GM18907 (cell line): ENCODE results near the gene PRF1.
"Not testable (repeated sequence)": the region's sequence is repeated elsewhere in the genome, so short reads cannot be mapped to it uniquely, and the experiment has no call there.

ENCODE experiments used
- ATAC-seq: cut with Tn5 transposase; IDR thresholded peaks from one replicate; pipeline ENCODE4 v1.9.1; 2021; ENCODE audit warnings: mild to moderate bottlenecking, moderate library complexity; ENCODE audit not compliant: unreplicated experiment

Gene PRF1

DNA sequence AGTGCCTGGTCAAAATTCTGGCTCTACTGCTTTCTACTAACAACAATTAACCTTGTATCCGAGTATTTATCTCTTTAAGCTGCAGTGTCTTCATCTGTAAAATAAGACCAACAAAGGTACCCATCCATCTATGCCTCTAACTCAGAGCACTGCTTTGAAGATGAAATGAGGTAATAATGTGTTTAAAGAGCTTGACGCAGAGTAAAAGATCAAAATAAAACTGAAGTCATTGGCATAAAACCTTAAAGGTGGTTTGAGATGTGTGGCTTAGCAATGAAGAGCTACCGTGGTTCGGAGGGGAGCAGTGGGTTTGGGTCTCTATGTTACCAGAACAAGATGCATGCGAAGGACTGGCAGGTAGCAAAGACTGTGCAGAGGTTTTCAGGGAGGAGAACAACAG, 16.1 kb upstream of the PRF1 start:
- no peak for ATAC-seq

DNA sequence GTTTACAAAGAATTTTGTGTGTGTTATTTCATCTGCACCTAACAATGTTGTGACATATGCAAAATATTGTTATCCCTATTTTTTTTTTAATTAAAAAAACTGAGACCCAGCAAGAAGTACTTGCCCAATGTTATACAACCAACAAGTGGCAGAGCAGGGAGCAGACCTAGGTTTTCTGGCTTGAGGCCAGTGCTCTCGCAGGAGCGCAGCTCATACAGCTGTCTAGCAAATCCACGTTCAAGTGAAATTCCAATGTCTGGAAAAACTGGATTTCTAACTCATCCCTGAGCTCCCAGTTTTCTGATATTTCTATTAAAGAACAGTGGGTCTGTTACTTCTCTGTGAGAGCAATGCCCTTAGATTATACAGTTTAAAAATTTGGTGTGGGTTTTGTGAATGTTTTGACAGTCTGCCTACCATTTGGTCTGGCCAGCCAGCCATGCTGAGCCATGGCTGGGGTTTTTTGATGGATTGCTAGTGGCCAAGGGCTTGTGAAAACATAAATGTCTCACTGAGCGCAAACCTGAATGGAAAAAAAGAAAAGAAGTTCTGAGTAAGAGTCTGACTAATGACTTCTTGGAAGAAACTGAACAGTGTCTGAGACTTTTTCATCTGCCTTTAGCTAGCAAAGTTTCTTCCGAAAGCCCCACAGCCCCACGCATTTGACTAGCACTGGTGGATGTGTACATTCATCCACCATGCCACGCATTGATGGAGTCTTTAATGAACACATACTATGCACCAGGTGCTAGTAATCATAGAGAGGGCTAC, 15.4 kb upstream of the PRF1 start:
- no peak for ATAC-seq

DNA sequence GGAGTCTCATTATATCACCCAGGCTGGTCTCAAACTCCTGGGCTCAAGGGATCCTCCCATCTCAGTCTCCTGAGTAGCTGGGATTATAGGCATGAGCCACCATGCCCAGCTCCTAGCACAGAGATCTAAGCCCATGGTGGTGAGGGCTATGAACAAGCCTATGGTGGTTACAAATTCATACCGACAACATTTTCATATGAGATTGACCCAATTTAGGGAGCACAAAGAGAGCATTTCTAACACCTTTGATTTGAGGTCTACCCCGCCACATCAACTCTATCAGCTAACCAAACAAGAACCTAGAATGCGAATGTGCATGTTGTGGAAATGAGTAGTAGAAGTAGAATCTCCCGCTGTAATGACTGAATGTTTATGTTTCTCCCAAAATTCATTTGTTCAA, 14.2 kb upstream of the PRF1 start:
- no peak for ATAC-seq

DNA sequence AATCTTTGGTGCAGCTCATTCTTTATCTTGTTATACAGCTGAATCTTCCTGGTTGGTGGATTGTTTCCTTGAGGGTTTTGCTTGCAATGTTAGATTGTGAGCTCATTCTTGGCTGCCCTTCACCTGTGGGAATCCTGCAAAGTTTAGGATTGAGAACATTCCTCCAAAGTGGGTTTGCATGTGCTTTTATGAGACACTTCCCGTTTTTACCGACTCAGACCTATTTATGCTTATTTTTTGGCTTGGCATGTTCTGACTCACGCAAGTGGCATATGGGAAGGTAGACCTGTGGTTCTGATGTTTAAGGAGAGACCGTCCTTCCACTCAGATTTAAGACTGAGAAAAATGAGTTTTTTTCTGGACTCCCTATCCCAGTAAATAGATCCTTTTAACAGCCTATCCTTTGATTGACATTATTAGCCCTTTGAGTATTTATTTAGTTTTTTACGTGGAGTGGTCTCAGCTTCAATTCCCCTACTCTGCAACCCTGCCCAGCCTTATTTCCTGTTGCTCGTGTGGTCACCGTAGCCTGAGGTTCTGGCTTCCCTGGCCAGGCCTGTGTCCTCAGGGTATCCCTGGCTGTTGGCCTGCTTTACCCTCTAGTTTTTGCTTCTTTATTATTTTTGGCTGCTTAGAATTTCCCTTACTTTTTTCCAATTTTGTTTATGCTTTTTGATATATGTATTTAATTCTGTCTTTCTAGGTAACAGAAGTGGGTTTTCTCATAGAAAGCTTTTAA, 13.4 kb upstream of the PRF1 start:
- no peak for ATAC-seq

DNA sequence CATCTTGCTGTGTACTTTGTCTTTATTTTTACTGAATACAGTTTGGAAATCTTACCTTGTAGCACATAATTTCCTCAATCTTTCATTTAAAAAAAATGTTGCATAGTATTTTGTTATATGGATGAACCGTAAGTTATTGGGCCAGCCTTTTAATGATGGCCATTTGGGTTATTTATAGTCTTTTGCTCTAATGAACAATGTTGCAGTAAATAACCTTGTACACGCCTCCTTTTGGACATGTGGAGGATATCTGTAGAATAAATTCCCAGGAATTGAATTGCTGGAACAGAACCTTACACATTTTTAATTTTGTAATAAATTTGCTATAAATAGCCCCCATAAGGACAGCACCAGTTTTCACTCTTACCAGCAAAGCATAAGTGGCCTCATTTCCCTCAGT, 12.7 kb upstream of the PRF1 start:
- ATAC-seq = no peak

DNA sequence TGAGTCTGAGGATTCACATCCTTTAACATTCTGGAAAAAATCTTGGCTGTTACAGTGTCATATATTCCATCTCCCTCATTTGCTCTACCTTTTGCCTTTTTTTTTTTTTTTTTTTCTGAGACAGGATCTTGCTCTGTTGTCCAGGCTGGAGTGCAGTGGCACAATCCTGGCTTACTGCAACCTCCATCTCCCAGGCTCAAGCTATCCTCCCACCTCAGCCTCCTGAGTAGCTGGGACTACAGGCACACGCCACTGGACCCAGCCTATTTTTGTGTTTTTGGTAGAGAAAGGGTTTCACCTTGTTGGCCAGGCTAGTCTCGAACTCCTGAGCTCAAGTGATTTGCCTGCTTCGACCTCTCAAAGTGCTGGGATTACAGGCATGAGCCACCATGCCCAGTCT, 11.8 kb upstream of the PRF1 start:
- not testable (repeated sequence) for ATAC-seq

DNA sequence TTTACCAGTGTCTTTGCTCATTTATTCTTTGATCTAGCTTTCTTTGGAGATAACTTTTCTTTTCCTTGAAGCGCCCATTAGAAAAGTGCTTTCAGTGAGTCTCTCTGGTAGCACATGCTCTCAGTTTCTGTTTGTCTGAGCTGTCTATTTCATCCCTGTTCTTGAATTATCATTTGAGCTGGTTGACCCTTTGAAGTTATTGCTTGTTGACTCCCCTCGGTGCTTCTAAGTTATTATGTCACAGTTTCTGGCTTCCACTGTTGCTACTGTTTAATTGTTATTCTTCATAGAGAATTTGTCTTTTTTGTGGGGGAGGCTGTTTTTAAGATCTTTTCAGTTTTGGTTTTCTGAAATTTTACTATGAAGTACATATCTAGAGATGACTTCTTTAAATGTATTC, 11.4 kb upstream of the PRF1 start:
- ATAC-seq = no peak

DNA sequence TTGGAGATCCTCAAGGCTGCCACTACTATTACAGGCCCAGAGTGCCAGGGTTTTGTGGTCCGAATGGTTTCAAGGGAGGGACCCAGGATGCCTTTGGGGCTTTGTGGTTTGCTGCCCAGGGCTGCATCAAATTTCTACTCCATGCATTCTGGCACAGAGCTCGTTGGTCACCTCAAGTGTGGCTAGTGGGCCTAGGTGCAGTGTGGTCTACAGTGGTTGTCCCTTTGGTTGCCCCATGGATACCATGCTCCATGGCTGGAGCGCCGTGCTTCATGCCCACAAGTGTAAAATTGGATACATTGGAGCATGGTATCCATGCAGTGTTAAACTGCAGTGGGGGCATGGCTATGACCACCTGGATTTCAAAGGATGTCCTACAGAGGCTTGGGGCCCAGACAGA, 5.4 kb upstream of the PRF1 start:
- no peak for ATAC-seq

DNA sequence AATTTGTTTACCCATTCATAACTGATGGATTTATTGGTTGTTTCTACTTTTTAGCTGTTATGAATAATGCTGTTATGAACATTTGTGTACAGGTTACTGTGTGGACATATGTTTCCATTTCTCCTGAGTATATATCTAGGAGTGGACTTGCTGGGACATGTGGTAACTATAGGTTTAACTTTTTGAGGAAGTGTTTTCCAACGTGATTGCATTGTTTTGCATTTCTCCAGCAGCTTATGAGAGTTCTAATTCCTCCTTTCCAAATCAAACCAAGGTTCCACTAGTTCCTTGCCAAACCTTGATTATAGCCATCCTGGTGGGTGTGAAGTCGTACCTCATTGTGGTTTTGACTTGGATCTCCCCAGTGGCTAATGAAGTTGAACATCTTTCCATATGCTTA, 2.6 kb upstream of the PRF1 start:
- no peak for ATAC-seq

DNA sequence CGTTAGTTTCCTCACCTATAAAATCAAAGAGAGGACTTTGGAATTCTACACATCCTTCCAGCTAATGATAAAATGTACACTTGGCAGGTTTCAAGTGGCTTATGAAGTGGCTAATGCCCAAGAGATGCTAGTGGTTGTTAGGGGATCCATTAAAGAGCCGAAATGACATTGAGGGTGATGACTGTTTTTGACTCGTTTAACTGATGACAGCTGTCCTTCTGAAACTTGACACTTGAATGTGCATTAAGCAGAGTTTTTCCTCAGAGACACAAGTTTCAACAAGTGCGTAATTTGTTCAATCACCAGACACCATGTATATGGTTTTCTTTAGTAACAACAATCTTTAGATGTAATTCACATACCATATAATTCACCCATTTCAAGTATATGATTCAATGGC, 1.6 kb upstream of the PRF1 start:
- no peak for ATAC-seq

DNA sequence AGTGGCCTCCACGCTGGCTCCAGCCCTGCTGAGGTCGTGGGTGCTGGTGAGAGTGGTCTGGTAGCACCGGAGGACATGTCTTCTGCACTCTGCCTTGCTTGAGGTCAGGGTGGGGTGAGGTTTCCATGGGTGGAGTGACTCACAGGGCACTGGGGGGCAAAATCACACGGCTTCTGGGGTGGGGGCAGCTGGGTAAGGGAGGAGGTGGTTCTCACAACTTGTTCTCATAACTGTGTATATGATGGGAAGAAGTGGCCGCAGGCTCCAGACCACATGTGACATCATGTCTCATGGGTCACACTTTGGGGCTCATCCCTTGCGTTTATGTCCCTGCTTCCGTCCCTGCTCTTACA, 884 bp upstream of the PRF1 start:
- no peak for ATAC-seq

DNA sequence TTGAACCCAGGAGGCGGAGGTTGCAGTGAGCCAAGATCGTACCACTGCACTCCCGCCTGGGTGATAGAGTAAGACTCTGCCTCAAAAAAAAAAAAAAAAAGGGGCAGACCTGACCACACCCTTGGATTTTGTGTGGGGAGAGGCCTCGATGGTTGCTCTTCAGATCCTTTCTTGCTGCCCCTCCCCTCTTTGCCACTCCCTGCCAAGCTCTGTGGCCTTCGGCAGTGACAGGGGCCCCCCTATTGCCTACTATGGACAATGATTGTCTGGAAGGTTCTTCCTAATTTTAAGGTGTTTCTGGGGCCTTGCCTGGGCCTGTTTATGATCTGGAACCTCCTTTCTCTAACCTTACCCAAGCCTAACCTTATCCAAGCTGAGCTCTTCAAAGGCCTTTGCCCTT, 795 bp downstream of the PRF1 start:
- no peak for ATAC-seq

DNA sequence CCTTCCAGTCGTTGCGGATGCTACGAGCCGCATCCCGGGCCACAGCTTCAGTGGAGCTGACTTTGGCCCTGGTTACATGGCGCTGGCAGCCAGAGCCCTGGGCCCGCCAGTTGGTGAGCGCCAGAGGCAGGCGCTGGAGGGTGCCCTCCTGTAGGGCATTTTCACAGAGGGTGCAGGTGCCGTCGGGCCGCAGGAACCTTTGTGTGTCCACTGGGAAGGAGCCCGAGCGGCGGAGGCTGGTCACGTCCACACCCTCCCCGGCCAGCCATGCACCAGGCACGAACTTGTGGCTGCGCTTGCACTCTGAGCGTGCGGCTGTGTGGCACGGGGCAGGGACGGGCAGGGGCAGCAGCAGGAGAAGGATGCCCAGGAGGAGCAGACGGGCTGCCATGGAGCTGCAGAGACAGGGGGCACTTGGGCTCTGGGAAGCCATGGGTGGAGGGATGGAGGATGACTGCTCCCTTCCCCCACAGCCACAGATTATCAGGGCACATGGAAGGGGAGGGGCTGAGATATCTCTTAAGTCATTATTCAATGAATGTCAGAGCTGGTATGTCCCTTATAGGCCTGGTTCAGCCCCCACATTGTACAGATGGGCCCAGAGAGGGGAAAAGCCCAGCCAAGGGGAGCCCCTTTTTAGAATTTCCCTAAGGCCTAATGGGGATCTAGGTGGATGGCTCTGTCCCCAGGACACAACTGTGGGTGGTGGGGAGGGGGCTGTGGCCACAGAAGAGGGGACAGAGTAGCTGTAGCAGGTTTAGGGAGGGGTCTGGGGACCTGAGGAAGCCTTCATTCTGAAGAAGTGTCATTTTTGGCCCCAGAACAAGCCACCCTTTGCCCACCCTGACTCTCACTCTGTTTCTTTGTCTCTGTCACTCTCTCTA, 1.8 kb downstream of the PRF1 start:
- no peak for ATAC-seq

DNA sequence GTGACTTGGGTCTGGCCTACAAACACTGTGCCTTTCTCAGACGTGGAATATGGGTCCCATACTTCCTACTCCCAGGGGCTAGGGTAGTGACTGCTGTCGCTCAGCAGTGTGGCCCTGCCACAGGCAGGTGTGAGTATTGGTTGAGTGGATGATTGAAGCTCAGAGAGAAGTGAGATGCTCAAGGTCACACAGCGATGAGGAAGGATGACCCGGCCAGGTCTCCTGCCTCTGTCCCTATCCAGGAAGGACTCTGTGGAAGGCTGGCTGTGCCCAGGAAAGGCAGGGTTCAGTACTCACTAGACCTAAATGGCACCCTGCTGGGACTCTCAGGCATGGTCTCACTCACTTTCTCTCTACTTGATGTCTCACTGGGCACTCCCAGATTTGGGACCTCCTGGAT, 2.8 kb downstream of the PRF1 start:
- ATAC-seq = no peak

DNA sequence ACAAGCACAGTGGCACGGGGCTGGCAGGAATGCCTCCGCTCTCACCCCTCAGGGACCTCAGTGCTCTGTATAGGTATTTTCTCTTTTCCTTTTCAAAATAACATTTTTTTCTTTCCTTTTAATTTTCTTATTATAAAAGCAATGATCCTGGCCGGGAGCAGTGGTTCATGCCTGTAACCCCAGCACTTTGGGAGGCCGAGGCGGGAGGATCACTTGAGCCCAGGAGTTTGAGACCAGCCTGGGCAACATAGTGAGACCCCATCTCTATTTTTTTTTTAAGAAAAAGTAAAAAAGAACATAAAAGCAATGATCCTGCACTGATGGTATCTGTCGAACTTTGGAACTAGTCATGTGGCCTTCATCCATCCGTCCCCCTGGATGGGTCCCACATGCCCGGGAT, 3.2 kb downstream of the PRF1 start:
- ATAC-seq = no peak

DNA sequence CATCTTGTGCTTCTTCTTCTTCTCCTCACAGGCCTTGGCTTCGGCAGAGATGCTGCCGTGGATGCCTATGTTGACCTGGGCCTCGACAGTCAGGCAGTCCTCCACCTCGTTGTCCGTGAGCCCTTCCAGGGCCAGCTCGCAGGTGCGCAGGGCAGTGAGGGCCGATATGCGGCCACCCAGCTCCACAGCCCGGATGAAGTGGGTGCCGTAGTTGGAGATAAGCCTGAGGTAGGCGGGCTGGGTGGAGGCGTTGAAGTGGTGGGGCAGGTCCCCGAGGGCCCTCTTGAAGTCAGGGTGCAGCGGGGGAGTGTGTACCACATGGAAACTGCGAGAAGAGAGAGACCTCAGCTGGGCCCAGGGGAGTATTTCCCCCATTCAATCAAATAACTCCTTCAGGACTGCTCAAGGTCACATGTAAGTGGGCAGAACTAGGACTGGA, 3.7 kb downstream of the PRF1 start:
- ATAC-seq = no peak

DNA sequence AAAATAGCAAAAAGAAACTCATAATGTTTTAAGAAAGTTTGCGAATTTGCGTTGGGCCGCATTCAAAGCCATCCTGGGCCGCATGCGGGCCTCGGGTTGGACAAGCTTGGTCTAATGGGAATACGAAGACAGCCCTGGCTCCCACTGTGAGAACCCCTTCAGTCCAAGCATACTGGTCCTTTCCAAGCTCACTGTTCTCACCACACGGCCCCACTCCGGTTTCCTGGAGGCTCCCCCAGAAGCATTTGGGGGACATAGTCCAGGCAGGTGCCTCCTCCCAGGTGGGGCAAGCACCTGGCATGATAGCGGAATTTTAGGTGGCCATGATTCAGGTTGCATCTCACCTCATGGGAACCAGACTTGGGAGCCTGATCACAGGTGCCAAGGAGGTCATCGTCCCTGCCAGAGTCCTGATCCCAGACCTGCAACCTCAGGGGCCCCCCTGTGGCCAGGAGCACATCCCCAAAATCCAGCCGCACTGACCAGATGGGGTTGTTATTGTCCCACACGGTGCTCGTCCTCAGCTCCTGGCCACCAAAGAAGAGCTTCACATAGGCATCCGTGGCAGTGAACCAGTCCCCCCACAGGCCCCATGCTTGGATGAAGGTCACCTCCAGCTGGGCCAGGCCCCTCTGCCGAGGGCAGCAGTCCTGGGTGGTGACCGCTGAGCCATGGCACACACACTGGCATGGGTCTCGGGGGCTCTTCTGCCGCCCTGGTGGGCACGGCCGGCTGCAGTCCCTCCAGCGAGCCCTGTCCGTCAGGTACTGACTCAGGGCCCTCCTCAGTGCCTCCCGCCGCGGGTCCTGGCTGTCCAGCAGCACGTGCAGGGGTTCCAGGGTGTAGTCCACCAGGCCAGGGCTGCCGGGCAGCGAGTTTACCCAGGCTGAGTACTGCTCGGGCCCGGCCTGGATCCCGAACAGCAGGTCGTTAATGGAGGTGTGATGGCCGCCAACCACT, 4.4 kb downstream of the PRF1 start:
- ATAC-seq = no peak

DNA sequence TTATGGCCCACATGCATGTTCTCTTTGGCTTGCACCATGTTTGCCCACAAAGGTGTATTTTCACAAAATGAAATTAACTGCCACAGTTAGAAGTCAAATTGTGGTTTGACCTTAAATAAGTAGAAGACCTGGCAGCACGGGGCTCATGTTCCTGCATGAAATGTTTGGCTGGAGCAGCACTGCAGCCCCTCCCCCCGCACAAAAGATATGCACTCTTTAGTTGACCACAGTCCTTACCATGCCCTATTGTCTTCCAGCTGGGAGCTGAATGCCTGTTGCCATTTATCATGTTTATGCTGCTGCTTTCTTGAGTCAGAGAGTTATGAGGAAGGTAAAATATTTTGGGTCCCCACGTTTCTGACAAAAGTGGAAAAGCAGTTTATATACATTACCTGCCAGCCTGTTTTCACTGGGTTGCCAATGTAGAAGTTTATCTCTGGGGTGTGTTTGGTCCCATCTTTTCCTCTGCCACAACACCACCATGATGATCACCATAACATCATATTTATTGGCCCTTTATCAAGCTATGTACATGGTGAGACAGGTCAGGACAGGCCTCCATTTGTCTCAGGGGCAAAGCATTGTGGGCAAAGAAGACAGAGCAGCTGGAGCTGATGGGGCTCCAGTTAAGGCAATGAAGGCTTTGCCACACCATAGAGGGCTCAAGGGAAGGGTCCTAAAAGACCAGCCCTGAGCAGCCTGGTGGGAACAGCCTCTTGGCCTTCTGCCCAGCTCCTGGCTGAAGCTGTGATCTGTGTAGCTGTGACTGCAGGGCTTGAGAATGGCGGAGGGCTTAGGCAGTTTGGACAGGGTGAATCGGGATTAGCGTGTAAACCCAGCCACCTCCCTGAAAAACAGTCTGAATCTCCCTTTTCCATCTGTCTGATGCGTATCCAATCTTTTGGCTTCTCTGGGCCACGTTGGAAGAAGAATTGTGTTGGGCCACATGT, 5.4 kb downstream of the PRF1 start:
- no peak for ATAC-seq

DNA sequence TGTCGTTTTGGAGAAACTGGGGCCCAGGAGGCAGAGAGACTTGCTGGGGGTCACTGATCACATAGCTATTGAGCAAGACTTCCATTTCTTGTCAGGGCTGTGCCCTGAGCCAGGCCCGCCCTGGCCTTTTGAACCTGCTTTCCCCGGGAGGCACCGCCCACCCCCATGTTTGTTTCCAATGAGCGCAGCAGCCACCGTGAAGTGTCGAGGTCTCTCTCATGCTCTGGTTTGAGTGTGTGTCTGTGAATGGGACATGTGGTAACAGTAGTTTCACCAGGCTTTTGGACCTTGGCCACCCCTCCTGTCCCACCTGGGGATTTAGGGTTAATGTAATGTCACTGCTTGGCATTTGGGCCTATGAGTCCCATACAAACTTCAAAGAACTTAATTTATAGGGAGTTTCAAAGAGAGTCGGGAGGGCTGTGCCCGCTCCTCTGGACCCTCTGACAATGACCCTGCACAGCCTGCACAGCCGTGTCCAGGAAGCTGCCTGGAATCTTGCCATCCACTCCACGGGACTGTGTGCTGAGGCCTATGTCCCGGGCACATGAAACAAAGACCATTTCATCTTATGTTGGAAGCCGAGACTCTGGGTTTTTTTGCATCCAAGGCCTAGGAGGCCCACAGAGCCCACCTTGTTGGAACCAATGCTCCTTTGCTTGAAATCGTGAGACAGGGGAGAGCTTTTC, 6.3 kb downstream of the PRF1 start:
- no peak for ATAC-seq
